Subcutaneous adipose tissue (tissue), 4 donors: ENCODE results near the gene NINL. TPM values are rescaled to one million over a fixed set of nuclear protein-coding genes. Genes with fewer than 3 reads are reported as not detected.

Experiments used
- CTCF ChIP-seq: fragments of 450-650 bp; IDR thresholded peaks from one replicate; pipeline ENCODE4 v1.5.1; 2016; ENCODE audit warnings: low read depth, mild to moderate bottlenecking, control low read depth, antibody characterized with exemption, moderate library complexity
- total RNA-seq, 4 donors: library from RNA; depleted of rRNA; stranded (reverse); fragments of >200 nt; gene quantifications; one replicate each; pipeline ENCODE4 v1.1.0, GENCODE V29; 2016

NINL gene
- total RNA-seq, 4 donors from 2014 or later: 4.6 to 10.0 (median 4.8) TPM

GRCh38 chr20:25480797-25481196 is 104.5 kb downstream of the NINL start:
- TF ChIP-seq CTCF: no peak

GRCh38 chr20:25480156-25480555 is 105.2 kb downstream of the NINL start:
- TF ChIP-seq CTCF: no peak

- no peak for TF ChIP-seq CTCF
Measured at GRCh38 chr20:25479638-25480037, 105.7 kb downstream of the NINL start.

GRCh38 chr20:25478889-25479568 is 106.3 kb downstream of the NINL start:
- TF ChIP-seq CTCF: no peak

GRCh38 chr20:25477014-25477882 is 108.1 kb downstream of the NINL start:
- TF ChIP-seq CTCF: no peak

- no peak for TF ChIP-seq CTCF
Measured at GRCh38 chr20:25476106-25477013, 109.0 kb downstream of the NINL start.

GRCh38 chr20:25471020-25471419 is 114.3 kb downstream of the NINL start:
- no peak for TF ChIP-seq CTCF
